SK-N-SH (cell line): ENCODE data around the gene PRAF2. TPM values are rescaled to one million over a fixed set of nuclear protein-coding genes. Genes with fewer than 3 reads are reported as not detected.

Experiments
- CTCF ChIA-PET: fragments of 300-600, 350-600 bp; formaldehyde crosslinking; extraction: SDS; loops from one replicate; lab custom pipeline; 2021; lab: Yijun Ruan, JAX
- POLR2A ChIA-PET: fragments of 350-600 bp; sonication (Branson Sonifier 250); formaldehyde crosslinking; extraction: SDS; loops from one replicate; lab custom pipeline; 2020; ENCODE audit warnings: antibody characterized with exemption, inconsistent platforms; lab: Yijun Ruan, JAX
- DNase-seq: peaks from one replicate; pipeline ENCODE4 v3.0.0; 2012
- H2AFZ ChIP-seq: fragments of 200-600 bp; sonication (generic); 2 replicates; pipeline ENCODE4 v1.8.1; 2016; ENCODE audit warnings: antibody characterized with exemption, mild to moderate bottlenecking, low read depth
- H3F3A ChIP-seq: fragments of 200-600 bp; sonication (generic); replicated peaks from 2 replicates; pipeline ENCODE3; 2016; ENCODE audit warnings: antibody characterized with exemption, mild to moderate bottlenecking; ENCODE audit not compliant: insufficient read depth
- H3K27ac ChIP-seq, 2 experiments: fragments of 200-500 bp in 1 of 2; fragments of 200-600 bp in 1 of 2; sonication (Bioruptor generic) in 1 of 2; sonication (generic), shearing (Covaris generic) in 1 of 2; 2 replicates each; pipeline versions ENCODE4 v1.5.1 to v1.6.1; 2014 to 2016; ENCODE audit warnings: low read depth in 2 of 2, inconsistent platforms in 1 of 2, low read length in 1 of 2, mild to moderate bottlenecking in 1 of 2, mixed read lengths in 1 of 2
- H3K27me3 ChIP-seq: fragments of 200-600 bp; sonication (generic), shearing (Covaris generic); 2 replicates; pipeline ENCODE4 v1.6.1; 2016; ENCODE audit warnings: mixed run types; ENCODE audit not compliant: insufficient read depth
- H3K36me3 ChIP-seq, 2 experiments: fragments of 200-500 bp in 1 of 2; fragments of 200-600 bp in 1 of 2; sonication (Bioruptor generic) in 1 of 2; sonication (generic) in 1 of 2; replicated peaks in 1 of 2; 2 replicates each; pipeline versions ENCODE3 to v1.5.1; 2014 to 2016; ENCODE audit warnings: low read length in 1 of 2, mild to moderate bottlenecking in 1 of 2; ENCODE audit not compliant: insufficient read depth in 2 of 2, control insufficient read depth in 1 of 2
- H3K4me1 ChIP-seq, 2 experiments: fragments of 200-500 bp in 1 of 2; fragments of 200-600 bp in 1 of 2; sonication (Bioruptor generic) in 1 of 2; sonication (generic), shearing (Covaris generic) in 1 of 2; 2 replicates each; pipeline versions ENCODE4 v1.5.1 to v1.6.1; 2014 to 2016; ENCODE audit warnings: low read depth in 1 of 2, low read length in 1 of 2, mixed run types in 1 of 2; ENCODE audit not compliant: insufficient read depth in 2 of 2, control insufficient read depth in 1 of 2
- H3K4me2 ChIP-seq: fragments of 200-600 bp; sonication (generic), shearing (Covaris generic); 2 replicates; pipeline ENCODE4 v1.6.1; 2017; ENCODE audit warnings: mixed run types
- H3K4me3 ChIP-seq, 2 experiments: fragments of 200-500 bp in 1 of 2; fragments of 200-600 bp in 1 of 2; sonication (Bioruptor generic) in 1 of 2; sonication (generic), shearing (Covaris generic) in 1 of 2; 2 replicates each; pipeline versions ENCODE4 v1.5.1 to v1.8.1; 2014 to 2016; ENCODE audit warnings: low read depth in 2 of 2, inconsistent platforms in 1 of 2, low read length in 1 of 2, mild to moderate bottlenecking in 1 of 2, mixed read lengths in 1 of 2, moderate library complexity in 1 of 2
- H3K79me2 ChIP-seq: fragments of 200-600 bp; sonication (generic); 2 replicates; pipeline ENCODE4 v1.8.1; 2017; ENCODE audit warnings: mild to moderate bottlenecking; ENCODE audit not compliant: insufficient read depth
- H3K9ac ChIP-seq: fragments of 200-600 bp; sonication (generic); 2 replicates; pipeline ENCODE4 v1.6.1; 2017; ENCODE audit warnings: mixed run types
- H3K9me2 ChIP-seq: fragments of 200-600 bp; sonication (generic); 2 replicates; pipeline ENCODE4 v1.6.1; 2017; ENCODE audit warnings: mixed run types
- H3K9me3 ChIP-seq: fragments of 200-600 bp; sonication (generic); 2 replicates; pipeline ENCODE4 v1.6.1; 2017; ENCODE audit warnings: mixed run types, mild to moderate bottlenecking, moderate library complexity
- H4K20me1 ChIP-seq: fragments of 200-600 bp; sonication (generic); 2 replicates; pipeline ENCODE4 v1.6.1; 2017; ENCODE audit warnings: mild to moderate bottlenecking, mixed run types; ENCODE audit not compliant: insufficient read depth
- CHD2 ChIP-seq: fragments of 150-350 bp; IDR thresholded peaks from 2 replicates; pipeline ENCODE4 v1.6.1; 2018; ENCODE audit warnings: low read length; ENCODE audit not compliant: partially characterized antibody
- ELF1 ChIP-seq: IDR thresholded peaks from 2 replicates; pipeline ENCODE4 v1.4.0; 2012
- FOXM1 ChIP-seq: IDR thresholded peaks from 2 replicates; pipeline ENCODE4 v1.4.0; 2012; ENCODE audit warnings: low read depth, mild to moderate bottlenecking
- GABPA ChIP-seq: IDR thresholded peaks from 2 replicates; pipeline ENCODE4 v1.4.0; 2012; ENCODE audit warnings: low read depth, mild to moderate bottlenecking
- JUND ChIP-seq: IDR thresholded peaks from 2 replicates; pipeline ENCODE4 v1.4.0; 2012
- MXI1 ChIP-seq: IDR thresholded peaks from 2 replicates; pipeline ENCODE4 v1.6.1; 2012; ENCODE audit warnings: mild to moderate bottlenecking, low read depth, low read length, improper control_type of control experiment
- POLR2AphosphoS5 ChIP-seq: IDR thresholded peaks from 2 replicates; pipeline ENCODE4 v1.6.1; 2012; ENCODE audit warnings: low read depth, low read length
- TAF1 ChIP-seq: IDR thresholded peaks from 2 replicates; pipeline ENCODE4 v1.6.1; 2012; ENCODE audit warnings: low read depth, mild to moderate bottlenecking, low read length, moderate library complexity, borderline replicate concordance
- TEAD4 ChIP-seq: IDR thresholded peaks from 2 replicates; pipeline ENCODE4 v1.4.0; 2012; ENCODE audit warnings: mild to moderate bottlenecking, borderline replicate concordance; ENCODE audit not compliant: insufficient read depth
- WGBS: methylation state at CpG from one replicate; pipeline ENCODE4 v1.1.6; 2017; ENCODE audit warnings: low lambda C conversion rate; 5-methylcytosine and 5-hydroxymethylcytosine counted together
- polyA plus RNA-seq, 3 experiments: library from polyadenylated mRNA; depleted of rRNA; stranded (reverse); fragments of >200 nt; gene quantifications; 2 replicates each; pipeline ENCODE4 v1.2.3, GENCODE V29; 2012
- TF ChIP-seq, protein P1 (sequence below): fragments of 200-600 bp; sonication (generic); IDR thresholded peaks from 2 replicates; pipeline ENCODE4 v1.6.1; 2017; ENCODE audit warnings: antibody characterized with exemption, mild to moderate bottlenecking, moderate library complexity
- TF ChIP-seq, protein P2 (sequence below): IDR thresholded peaks from 2 replicates; pipeline ENCODE4 v1.4.0; 2012; ENCODE audit warnings: low read depth, borderline replicate concordance
- TF ChIP-seq, protein P3 (sequence below): fragments of 150-350 bp; IDR thresholded peaks from 2 replicates; pipeline ENCODE4 v1.6.1; 2017; ENCODE audit warnings: antibody characterized with exemption, low read length, low read depth, borderline replicate concordance
- TF ChIP-seq, protein P4 (sequence below): fragments of 150-350 bp; IDR thresholded peaks from 2 replicates; pipeline ENCODE4 v1.6.1; 2016; ENCODE audit warnings: mild to moderate bottlenecking, low read depth, low read length

Gene PRAF2
- polyA plus RNA-seq, 1 of the 3 experiments (the other 2 are of a cell fraction) = 91.9 TPM

DNA sequence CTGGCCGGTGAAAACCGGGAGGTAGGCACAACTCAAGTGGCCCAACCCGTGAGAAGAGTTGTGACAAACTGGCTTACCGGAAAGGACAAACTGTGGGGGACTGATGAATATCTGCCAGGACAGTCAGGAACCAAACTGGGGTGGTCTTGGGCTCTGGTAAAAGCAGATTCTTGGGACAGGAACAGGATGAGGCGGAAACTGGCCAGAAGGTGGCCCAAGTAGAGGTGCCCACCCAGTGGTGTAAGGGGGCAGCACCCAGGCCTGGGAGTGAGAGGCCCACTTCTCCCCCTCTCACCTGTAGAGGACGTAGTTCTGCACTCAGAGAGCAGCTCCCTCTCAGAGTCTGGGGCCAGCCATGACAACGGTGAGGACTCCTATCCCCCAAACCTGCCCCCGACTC, 9.1 kb downstream of the PRAF2 start (continued):
- TF ChIP-seq, protein P1, sequence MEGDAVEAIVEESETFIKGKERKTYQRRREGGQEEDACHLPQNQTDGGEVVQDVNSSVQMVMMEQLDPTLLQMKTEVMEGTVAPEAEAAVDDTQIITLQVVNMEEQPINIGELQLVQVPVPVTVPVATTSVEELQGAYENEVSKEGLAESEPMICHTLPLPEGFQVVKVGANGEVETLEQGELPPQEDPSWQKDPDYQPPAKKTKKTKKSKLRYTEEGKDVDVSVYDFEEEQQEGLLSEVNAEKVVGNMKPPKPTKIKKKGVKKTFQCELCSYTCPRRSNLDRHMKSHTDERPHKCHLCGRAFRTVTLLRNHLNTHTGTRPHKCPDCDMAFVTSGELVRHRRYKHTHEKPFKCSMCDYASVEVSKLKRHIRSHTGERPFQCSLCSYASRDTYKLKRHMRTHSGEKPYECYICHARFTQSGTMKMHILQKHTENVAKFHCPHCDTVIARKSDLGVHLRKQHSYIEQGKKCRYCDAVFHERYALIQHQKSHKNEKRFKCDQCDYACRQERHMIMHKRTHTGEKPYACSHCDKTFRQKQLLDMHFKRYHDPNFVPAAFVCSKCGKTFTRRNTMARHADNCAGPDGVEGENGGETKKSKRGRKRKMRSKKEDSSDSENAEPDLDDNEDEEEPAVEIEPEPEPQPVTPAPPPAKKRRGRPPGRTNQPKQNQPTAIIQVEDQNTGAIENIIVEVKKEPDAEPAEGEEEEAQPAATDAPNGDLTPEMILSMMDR = no peak
- TF ChIP-seq, all 33 proteins: peak for 0

DNA sequence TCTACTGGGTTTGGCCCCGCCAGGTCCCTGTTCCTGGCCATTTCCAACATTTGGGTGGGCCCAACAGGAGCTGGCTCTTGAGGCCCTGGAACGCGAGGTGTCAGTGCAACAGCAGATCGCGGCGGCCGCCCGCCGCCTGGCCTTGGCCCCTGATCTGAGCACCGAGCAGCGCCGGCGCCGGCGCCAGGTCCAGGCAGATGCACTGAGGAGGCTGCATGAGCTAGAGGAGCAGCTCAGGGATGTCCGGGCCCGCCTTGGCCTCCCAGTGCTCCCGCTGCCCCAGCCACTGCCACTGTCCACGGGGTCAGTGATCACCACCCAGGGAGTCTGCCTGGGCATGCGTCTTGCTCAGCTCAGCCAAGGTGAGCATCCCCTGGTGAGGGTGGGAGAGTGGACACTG, 9.5 kb downstream of the PRAF2 start:
- H3K27ac ChIP-seq = no peak overlapping the region
- no peaks in the 10 kb centered on the region for H3K36me3 ChIP-seq
- DNase-seq = no peak
- no peaks in the 10 kb centered on the region for H3K9me2 ChIP-seq
- no peaks in the 10 kb centered on the region for H4K20me1 ChIP-seq
- CTCF ChIA-PET = no interaction called here
- H3K9me3 ChIP-seq = no peaks in the 10 kb centered on the region
- no peak overlapping the region for H2AFZ ChIP-seq
- POLR2A ChIA-PET = no interaction called here
- TF ChIP-seq, protein P2, sequence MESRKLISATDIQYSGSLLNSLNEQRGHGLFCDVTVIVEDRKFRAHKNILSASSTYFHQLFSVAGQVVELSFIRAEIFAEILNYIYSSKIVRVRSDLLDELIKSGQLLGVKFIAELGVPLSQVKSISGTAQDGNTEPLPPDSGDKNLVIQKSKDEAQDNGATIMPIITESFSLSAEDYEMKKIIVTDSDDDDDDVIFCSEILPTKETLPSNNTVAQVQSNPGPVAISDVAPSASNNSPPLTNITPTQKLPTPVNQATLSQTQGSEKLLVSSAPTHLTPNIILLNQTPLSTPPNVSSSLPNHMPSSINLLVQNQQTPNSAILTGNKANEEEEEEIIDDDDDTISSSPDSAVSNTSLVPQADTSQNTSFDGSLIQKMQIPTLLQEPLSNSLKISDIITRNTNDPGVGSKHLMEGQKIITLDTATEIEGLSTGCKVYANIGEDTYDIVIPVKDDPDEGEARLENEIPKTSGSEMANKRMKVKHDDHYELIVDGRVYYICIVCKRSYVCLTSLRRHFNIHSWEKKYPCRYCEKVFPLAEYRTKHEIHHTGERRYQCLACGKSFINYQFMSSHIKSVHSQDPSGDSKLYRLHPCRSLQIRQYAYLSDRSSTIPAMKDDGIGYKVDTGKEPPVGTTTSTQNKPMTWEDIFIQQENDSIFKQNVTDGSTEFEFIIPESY = no peak
- TF ChIP-seq, protein P3, sequence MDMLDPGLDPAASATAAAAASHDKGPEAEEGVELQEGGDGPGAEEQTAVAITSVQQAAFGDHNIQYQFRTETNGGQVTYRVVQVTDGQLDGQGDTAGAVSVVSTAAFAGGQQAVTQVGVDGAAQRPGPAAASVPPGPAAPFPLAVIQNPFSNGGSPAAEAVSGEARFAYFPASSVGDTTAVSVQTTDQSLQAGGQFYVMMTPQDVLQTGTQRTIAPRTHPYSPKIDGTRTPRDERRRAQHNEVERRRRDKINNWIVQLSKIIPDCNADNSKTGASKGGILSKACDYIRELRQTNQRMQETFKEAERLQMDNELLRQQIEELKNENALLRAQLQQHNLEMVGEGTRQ = no peak
- TF ChIP-seq MXI1 (no peak), POLR2AphosphoS5 (no peak), FOXM1 (no peak), TEAD4 (no peak), TAF1 (no peak), ELF1 (no peak), JUND (no peak)
- H3F3A ChIP-seq = no peaks in the 10 kb centered on the region
- no peak overlapping the region for H3K4me3 ChIP-seq
- H3K4me2 ChIP-seq = no peak overlapping the region
- 83% methylated on average over 8 of the region's 20 CpGs for whole genome bisulfite sequencing
- no peaks in the 10 kb centered on the region for H3K4me1 ChIP-seq
- no peaks in the 10 kb centered on the region; the same call in 1 of the 2 replicates for H3K27me3 ChIP-seq
- H3K79me2 ChIP-seq = no peaks in the 10 kb centered on the region
- no peak overlapping the region for H3K9ac ChIP-seq

DNA sequence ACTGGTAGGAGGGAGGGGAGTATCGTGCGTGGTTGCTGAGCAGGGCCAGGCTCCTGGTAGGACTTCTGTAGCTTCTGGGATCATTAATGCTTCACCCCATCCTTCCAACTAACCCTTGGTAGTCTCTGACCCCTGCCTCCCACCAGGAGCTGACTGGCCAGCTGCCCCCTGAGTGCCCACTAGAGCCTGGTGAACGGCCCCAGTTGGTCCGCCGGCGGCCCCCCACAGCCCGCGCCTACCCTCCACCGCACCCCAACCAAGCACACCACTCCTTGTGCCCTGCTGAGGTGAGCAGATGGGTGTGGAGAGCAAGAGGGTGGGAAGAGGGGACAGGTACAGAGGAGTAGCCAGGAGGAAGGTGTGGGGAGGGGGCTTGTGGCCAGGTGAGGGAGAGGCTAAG, 10.1 kb downstream of the PRAF2 start:
- Histone ChIP-seq H3K36me3 (no peaks in the 10 kb centered on the region), H3K9ac (no peak overlapping the region), H3K27ac (no peak overlapping the region), H3F3A (no peaks in the 10 kb centered on the region), H3K4me1 (no peaks in the 10 kb centered on the region), H3K4me3 (no peak overlapping the region), H3K4me2 (no peak overlapping the region), H3K79me2 (no peaks in the 10 kb centered on the region), H3K27me3 (no peaks in the 10 kb centered on the region; the same call in 1 of the 2 replicates), H3K9me3 (no peaks in the 10 kb centered on the region)
- ChIA-PET POLR2A (no interaction called here), CTCF (no interaction called here)
- 43% methylated on average over 8 of the region's 9 CpGs for WGBS
- TF ChIP-seq CHD2 (no peak), GABPA (no peak)
- TF ChIP-seq, protein P4, sequence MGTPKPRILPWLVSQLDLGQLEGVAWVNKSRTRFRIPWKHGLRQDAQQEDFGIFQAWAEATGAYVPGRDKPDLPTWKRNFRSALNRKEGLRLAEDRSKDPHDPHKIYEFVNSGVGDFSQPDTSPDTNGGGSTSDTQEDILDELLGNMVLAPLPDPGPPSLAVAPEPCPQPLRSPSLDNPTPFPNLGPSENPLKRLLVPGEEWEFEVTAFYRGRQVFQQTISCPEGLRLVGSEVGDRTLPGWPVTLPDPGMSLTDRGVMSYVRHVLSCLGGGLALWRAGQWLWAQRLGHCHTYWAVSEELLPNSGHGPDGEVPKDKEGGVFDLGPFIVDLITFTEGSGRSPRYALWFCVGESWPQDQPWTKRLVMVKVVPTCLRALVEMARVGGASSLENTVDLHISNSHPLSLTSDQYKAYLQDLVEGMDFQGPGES = no peak
- TF ChIP-seq, all 33 proteins: peak for 0
- no peak overlapping the region for H2AFZ ChIP-seq
- no peaks in the 10 kb centered on the region for H3K9me2 ChIP-seq
- no peaks in the 10 kb centered on the region for H4K20me1 ChIP-seq
- no peak for DNase-seq
